ES-I3 (cell line): Measurements from ENCODE around the gene PIK3R5.

ENCODE experiments used
- H3K36me3 ChIP-seq: 2 replicates; pipeline ENCODE4 v1.6.1; 2013; ENCODE audit warnings: mild to moderate bottlenecking, low read length, control low read depth, moderate library complexity; ENCODE audit not compliant: insufficient read depth
- H3K4me1 ChIP-seq: 2 replicates; pipeline ENCODE4 v1.6.1; 2013; ENCODE audit warnings: mild to moderate bottlenecking, control low read depth, low read length; ENCODE audit not compliant: insufficient read depth
- H3K9ac ChIP-seq: 2 replicates; pipeline ENCODE4 v1.6.1; 2013; ENCODE audit warnings: low read depth, mild to moderate bottlenecking, low read length, moderate library complexity
- H3K9me3 ChIP-seq: 2 replicates; pipeline ENCODE4 v1.6.1; 2013; ENCODE audit warnings: mild to moderate bottlenecking, low read length, moderate library complexity; ENCODE audit not compliant: control insufficient read depth, insufficient read depth

Gene PIK3R5

GRCh38 chr17:8871081-8871581, 94.4 kb downstream of the PIK3R5 start:
- Histone ChIP-seq H3K9ac (no peak overlapping the region), H3K9me3 (no peaks in the 10 kb centered on the region), H3K36me3 (no peaks in the 10 kb centered on the region), H3K4me1 (0 out of 2 replicates have a peak, but pooled peaks cover 5% of the 10 kb centered on the region)

DNA sequence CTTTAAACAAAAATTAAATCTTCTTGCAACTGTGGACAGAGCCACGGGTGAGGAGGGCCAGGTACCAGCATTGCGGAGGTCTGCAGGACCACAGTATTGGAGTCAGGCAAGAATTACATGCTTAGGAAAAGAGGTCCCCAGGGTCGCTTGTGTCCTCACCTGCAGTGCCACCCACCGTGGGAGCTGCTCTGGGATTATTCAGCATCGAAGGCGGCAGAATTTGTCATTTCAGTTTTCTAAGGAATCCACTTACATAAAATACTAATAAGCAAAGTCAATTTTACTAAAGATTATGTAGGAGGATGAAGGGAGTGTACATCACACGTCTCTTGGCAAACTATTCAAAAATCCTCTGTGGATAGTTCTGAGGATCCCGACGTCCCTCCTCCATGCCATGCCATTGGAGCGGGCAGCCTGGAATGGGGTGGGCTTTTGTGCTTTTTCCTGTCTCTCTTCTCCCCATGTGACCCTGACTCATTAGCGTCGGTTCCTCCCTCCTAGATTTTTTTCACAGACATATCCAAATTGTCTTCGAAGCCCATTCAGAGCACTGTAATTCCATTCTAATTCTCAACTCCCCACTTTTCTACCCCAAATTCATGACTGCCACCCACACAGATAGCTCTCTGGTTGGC, 95.0 kb downstream of the PIK3R5 start:
- Histone ChIP-seq H3K4me1 (0 out of 2 replicates have a peak, but pooled peaks cover 5% of the 10 kb centered on the region), H3K9me3 (no peaks in the 10 kb centered on the region), H3K9ac (no peak overlapping the region), H3K36me3 (no peaks in the 10 kb centered on the region)

GRCh38 chr17:8869114-8869815, 96.2 kb downstream of the PIK3R5 start:
- Histone ChIP-seq H3K9me3 (no peaks in the 10 kb centered on the region), H3K4me1 (0 out of 2 replicates have a peak, but pooled peaks cover 5% of the 10 kb centered on the region), H3K9ac (no peak overlapping the region), H3K36me3 (no peaks in the 10 kb centered on the region)

- no peaks in the 10 kb centered on the region for H3K9me3 ChIP-seq
- no peak overlapping the region for H3K9ac ChIP-seq
- 0 out of 2 replicates have a peak, but pooled peaks cover 5% of the 10 kb centered on the region for H3K4me1 ChIP-seq
- H3K36me3 ChIP-seq, result no peaks in the 10 kb centered on the region
Measured at GRCh38 chr17:8868529-8868951, 97.0 kb downstream of the PIK3R5 start.

- no peaks in the 10 kb centered on the region for H3K9me3 ChIP-seq
- H3K9ac ChIP-seq, result no peak overlapping the region
- H3K36me3 ChIP-seq, result no peaks in the 10 kb centered on the region
- 0 out of 2 replicates have a peak, but pooled peaks cover 5% of the 10 kb centered on the region for H3K4me1 ChIP-seq
Measured at GRCh38 chr17:8868092-8868491, 97.4 kb downstream of the PIK3R5 start.

GRCh38 chr17:8867361-8867981, 98.0 kb downstream of the PIK3R5 start, which contains the start of gene PIK3R6:
Gene PIK3R6, minus strand, starts transcription at chr17:8867674. Its CDS starts 17,880 bp downstream, at chr17:8849794.
- Histone ChIP-seq H3K36me3 (no peaks in the 10 kb centered on the region), H3K9ac (no peak within 1 kb of the TSS), H3K9me3 (no peaks in the 10 kb centered on the region), H3K4me1 (0 out of 2 replicates have a peak, but pooled peaks cover 5% of the 10 kb centered on the region)

- H3K9me3 ChIP-seq, result no peaks in the 10 kb centered on the region
- no peak overlapping the region for H3K9ac ChIP-seq
- H3K36me3 ChIP-seq, result no peaks in the 10 kb centered on the region
- no peaks in the 10 kb centered on the region for H3K4me1 ChIP-seq
Measured at GRCh38 chr17:8865811-8866210, 99.7 kb downstream of the PIK3R5 start.

DNA sequence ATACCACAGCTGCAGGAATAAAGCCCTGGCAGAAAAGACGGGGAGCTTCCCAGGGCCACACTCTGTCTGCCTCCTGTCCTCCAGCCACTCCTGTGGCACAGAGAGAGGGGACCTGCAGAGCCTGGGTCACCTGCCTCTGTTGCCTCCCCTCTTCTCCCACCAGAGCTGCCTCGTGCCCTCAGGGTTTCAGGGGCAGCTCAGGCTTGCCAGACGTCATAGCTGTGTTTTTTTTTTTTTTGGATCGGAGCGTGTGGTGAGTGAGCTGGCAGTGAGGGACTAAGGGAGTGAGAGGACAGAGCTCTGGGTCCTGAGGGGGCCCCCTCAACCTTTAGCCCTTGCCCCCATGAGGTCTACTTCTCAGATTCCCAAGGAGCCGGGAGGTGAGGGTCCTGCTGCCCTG, 100.1 kb downstream of the PIK3R5 start:
- Histone ChIP-seq H3K9ac (no peak overlapping the region), H3K4me1 (no peaks in the 10 kb centered on the region)

GRCh38 chr17:8862213-8863056, 103.1 kb downstream of the PIK3R5 start:
- H3K36me3 ChIP-seq, result no peaks in the 10 kb centered on the region
- H3K4me1 ChIP-seq, result peaks cover 17% of the 10 kb centered on the region
- H3K9me3 ChIP-seq, result no peaks in the 10 kb centered on the region
- no peak overlapping the region for H3K9ac ChIP-seq

More for the DNA sequence above, 100.1 kb downstream of the PIK3R5 start:
- Histone ChIP-seq H3K9me3 (no peaks in the 10 kb centered on the region), H3K36me3 (no peaks in the 10 kb centered on the region)

- H3K36me3 ChIP-seq, result no peaks in the 10 kb centered on the region
- H3K9me3 ChIP-seq, result no peaks in the 10 kb centered on the region
- H3K4me1 ChIP-seq, result peaks cover 25% of the 10 kb centered on the region
- no peak overlapping the region for H3K9ac ChIP-seq
Measured at GRCh38 chr17:8861495-8862181, 103.9 kb downstream of the PIK3R5 start.

DNA sequence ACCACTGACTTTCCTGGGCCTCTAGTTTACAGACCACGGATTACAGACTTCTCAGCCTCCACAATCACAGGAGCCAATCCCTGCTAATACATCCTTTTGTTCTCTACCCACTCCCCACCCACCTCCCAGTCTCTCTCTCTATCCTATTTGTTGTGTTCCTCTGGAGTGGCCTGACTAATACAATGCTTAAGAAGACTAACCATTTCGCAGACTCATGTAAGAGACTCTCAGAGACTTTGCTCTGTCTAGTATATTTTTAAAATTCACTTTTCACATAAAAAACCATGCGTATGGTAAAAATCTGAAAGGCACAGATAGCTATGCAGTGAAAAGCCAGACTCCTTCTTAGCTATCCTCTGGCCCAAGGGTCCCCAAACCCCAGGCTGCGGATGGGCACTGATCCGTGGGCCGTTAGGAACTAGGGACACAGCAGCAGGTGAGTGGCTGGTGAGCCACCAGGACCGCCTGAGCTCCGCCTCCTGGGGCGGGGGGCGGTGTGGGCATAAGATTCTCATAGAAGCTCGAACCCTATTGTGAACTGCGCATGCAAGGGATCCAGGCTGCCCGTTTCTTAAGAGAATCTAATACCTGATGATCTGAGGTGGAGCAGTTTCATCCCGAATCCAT, 105.6 kb downstream of the PIK3R5 start:
- Histone ChIP-seq H3K9ac (no peak overlapping the region), H3K9me3 (no peaks in the 10 kb centered on the region), H3K4me1 (peaks cover 29% of the 10 kb centered on the region), H3K36me3 (no peaks in the 10 kb centered on the region)

GRCh38 chr17:8859027-8859803, 106.3 kb downstream of the PIK3R5 start:
- Histone ChIP-seq H3K36me3 (no peaks in the 10 kb centered on the region), H3K9ac (no peak overlapping the region), H3K9me3 (no peaks in the 10 kb centered on the region), H3K4me1 (peaks cover 29% of the 10 kb centered on the region)
